ENCODE measurements around the gene ZDHHC22. TPM values are rescaled to one million over a fixed set of nuclear protein-coding genes. Genes with fewer than 3 reads are reported as not detected.

The ZDHHC22 gene
- total RNA-seq, 1 donor from 2014 or later: 0.14 TPM

DNA sequence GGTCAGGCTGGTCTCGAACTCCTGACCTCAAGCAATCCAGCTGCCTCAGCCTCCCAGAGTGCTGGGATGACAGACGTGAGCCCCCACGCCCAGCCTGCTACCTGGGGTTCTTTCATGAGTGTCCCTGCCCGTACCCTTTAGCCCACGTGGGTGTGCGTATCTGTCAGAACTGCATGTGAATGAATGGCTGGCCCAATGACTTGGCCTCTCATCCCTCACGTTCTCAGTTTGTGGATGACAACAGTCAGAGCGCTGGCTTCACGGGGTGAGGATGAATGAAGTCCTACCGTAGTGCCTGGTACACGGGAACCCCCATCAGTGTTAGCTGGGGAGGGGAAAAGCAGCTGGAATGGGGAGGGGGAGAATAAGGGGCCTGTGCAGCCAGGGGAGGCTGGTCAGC, 16.1 kb upstream of the ZDHHC22 start:
- Mint-ChIP-seq H3K27me3 (peaks cover 50% of the 10 kb centered on the region), H3K9me3 (ENCODE audit: low read depth) (no peaks in the 10 kb centered on the region), H3K4me1 (ENCODE audit: low read depth) (peaks cover 3% of the 10 kb centered on the region), H3K4me3 (ENCODE audit: low read depth) (no peak overlapping the region), H3K27ac (no peak overlapping the region), H3K36me3 (ENCODE audit: insufficient read depth) (no peaks in the 10 kb centered on the region)
- TF ChIP-seq, protein P1, sequence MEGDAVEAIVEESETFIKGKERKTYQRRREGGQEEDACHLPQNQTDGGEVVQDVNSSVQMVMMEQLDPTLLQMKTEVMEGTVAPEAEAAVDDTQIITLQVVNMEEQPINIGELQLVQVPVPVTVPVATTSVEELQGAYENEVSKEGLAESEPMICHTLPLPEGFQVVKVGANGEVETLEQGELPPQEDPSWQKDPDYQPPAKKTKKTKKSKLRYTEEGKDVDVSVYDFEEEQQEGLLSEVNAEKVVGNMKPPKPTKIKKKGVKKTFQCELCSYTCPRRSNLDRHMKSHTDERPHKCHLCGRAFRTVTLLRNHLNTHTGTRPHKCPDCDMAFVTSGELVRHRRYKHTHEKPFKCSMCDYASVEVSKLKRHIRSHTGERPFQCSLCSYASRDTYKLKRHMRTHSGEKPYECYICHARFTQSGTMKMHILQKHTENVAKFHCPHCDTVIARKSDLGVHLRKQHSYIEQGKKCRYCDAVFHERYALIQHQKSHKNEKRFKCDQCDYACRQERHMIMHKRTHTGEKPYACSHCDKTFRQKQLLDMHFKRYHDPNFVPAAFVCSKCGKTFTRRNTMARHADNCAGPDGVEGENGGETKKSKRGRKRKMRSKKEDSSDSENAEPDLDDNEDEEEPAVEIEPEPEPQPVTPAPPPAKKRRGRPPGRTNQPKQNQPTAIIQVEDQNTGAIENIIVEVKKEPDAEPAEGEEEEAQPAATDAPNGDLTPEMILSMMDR (IDR thresholded peaks at IDR 0.05; ENCODE audit: unreplicated experiment): no peak
- DNase-seq (ENCODE audit: low spot score, unreplicated experiment): no peak

DNA sequence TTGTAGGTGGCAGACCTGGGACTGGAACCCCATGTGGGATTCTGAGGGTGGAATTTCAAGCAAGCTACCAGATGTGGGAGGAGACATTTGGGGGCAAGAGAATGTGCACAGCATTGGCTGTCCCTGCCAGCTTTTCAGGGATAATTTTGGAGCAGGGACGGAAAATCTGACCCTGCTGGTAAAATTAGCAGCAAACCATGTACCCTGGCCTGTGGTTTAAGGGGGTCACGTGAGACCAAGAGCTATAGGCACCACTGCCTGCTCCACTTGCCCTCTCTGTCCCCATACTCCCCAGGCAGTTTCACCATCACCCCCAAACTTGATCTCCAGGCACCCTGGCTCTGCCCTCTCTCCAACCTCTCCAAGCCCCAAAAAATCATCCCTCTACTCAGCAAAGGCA, 13.5 kb upstream of the ZDHHC22 start:
- TF ChIP-seq, protein P1 (IDR thresholded peaks at IDR 0.05; ENCODE audit: unreplicated experiment): no peak
- Mint-ChIP-seq H3K27me3 (peaks cover 38% of the 10 kb centered on the region), H3K9me3 (ENCODE audit: low read depth) (no peaks in the 10 kb centered on the region), H3K36me3 (ENCODE audit: insufficient read depth) (no peaks in the 10 kb centered on the region), H3K4me3 (ENCODE audit: low read depth) (no peak overlapping the region), H3K27ac (no peak overlapping the region), H3K4me1 (ENCODE audit: low read depth) (peaks cover 3% of the 10 kb centered on the region)
- no peak for DNase-seq (ENCODE audit: low spot score, unreplicated experiment)

DNA sequence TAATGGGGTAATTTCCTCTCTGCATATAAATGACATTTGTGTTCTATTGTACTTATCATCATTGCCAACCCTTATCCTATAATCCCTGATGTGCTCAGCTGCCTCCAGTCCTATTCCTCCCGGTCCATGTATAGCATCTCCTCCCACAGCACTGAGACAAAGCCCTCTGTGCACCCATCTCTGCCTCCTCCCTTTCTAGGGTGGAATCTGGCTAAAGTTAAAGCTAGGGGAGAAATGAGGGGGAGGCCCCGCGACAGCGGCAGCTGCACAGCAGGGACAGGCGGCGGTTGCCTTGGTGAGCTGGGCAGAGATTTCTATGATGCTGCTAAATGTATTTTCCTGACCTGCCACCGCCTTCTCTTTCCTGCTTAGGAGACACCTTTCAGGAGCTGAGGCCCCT, 12.8 kb upstream of the ZDHHC22 start:
- TF ChIP-seq, protein P1 (IDR thresholded peaks at IDR 0.05; ENCODE audit: unreplicated experiment): no peak
- no peaks in the 10 kb centered on the region for H3K36me3 Mint-ChIP-seq (ENCODE audit: insufficient read depth)
- H3K27me3 Mint-ChIP-seq: peaks cover 39% of the 10 kb centered on the region

DNA sequence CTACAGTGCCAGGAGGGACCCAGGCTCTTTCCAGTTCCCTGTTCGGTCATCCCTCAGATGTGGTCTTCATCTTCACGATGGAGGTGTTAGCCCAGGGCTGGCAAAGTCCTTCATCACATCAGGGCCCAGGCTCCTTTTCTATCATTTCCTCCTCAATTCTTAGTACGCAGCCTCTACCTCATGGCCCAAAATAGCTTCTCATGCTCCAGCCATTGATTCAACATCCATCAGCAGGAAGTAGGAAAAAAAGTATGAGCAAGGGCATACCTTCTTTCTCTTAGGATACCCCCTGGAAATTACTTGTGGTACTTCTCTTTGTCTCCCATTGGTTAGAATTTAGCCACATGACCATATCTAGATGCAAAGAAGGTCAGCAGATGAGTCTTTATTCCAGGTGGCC, 12.2 kb upstream of the ZDHHC22 start:
- no peaks in the 10 kb centered on the region for H3K9me3 Mint-ChIP-seq (ENCODE audit: low read depth)
- TF ChIP-seq, protein P1 (IDR thresholded peaks at IDR 0.05; ENCODE audit: unreplicated experiment): no peak
- no peak overlapping the region for H3K27ac Mint-ChIP-seq
- peaks cover 3% of the 10 kb centered on the region for H3K4me1 Mint-ChIP-seq (ENCODE audit: low read depth)
- H3K36me3 Mint-ChIP-seq (ENCODE audit: insufficient read depth): no peaks in the 10 kb centered on the region
- H3K27me3 Mint-ChIP-seq: peaks cover 37% of the 10 kb centered on the region
- H3K4me3 Mint-ChIP-seq (ENCODE audit: low read depth): no peak overlapping the region
- no peak for DNase-seq (ENCODE audit: low spot score, unreplicated experiment)

More for the DNA sequence above, 12.8 kb upstream of the ZDHHC22 start:
- no peak for DNase-seq (ENCODE audit: low spot score, unreplicated experiment)
- Mint-ChIP-seq H3K9me3 (ENCODE audit: low read depth) (no peaks in the 10 kb centered on the region), H3K4me1 (ENCODE audit: low read depth) (peaks cover 3% of the 10 kb centered on the region), H3K4me3 (ENCODE audit: low read depth) (no peak overlapping the region), H3K27ac (no peak overlapping the region)

DNA sequence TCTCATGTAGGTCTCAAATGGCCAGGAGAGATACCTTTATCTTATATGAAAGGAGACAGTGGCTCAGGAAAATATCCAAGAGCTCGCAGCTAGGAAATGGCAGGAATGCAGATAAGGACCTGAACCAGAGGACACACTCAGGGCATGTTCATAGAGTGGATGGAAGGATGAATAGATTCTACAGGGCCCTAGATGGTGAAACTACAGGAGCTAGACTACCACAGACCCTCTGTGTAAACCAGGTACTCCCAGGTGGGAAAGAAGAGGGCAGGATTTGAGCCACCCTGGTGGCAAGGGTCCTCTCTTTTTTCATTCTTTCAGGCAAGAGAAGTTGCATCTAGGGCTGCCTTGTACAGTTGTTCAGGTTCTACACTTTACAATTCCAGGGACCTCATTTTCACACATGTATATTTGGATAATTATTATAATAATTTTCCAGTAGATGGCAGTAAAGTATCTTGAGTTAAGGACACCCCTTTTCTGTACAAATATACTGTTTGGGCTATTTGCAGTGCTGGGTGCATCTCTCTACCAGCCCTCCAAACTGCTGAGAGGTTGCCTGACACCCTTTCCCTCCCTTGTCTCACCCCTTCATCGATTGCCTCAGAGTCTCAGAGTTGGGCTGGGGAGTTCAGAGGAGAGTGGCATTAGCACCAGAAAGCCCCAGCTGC, 10.5 kb upstream of the ZDHHC22 start:
- no peaks in the 10 kb centered on the region for H3K9me3 Mint-ChIP-seq (ENCODE audit: low read depth)
- H3K27me3 Mint-ChIP-seq: peaks cover 34% of the 10 kb centered on the region
- no peaks in the 10 kb centered on the region for H3K36me3 Mint-ChIP-seq (ENCODE audit: insufficient read depth)
- peak overlapping the region; percentile 56 for H3K27ac Mint-ChIP-seq
- TF ChIP-seq, protein P1 (IDR thresholded peaks at IDR 0.05; ENCODE audit: unreplicated experiment): peak; percentile 13
- no peak for DNase-seq (ENCODE audit: low spot score, unreplicated experiment)
- no peaks in the 10 kb centered on the region for H3K4me1 Mint-ChIP-seq (ENCODE audit: low read depth)
- no peak overlapping the region for H3K4me3 Mint-ChIP-seq (ENCODE audit: low read depth)
